ENCODE results near the gene BLOC1S6.
"Not testable (repeated sequence)": the region's sequence is repeated elsewhere in the genome, so short reads cannot be mapped to it uniquely, and the experiment has no call there.

BLOC1S6 gene

GRCh38 chr15:45647828-45648227, 60.6 kb downstream of the BLOC1S6 start:
- H3K4me1 ChIP-seq = peaks cover 0 to 74% (median 39%) of the 10 kb centered on the region in 4 donors
- H3K9me3 ChIP-seq = no peaks in the 10 kb centered on the region
- no peaks in the 10 kb centered on the region for H3K27me3 ChIP-seq
- no peak overlapping the region for H3K4me3 ChIP-seq
- H3K27ac ChIP-seq = no peak overlapping the region
- H3K36me3 ChIP-seq = no peaks in the 10 kb centered on the region
- intact Hi-C loops (cut with DNase I; ENCODE audit: low total_unique reads) = loop anchor here (10.0 kb wide), 1 partner anchor 483 kb away; no protein-coding TSS in a partner anchor
- DNase-seq = no peak
- TF ChIP-seq CTCF (IDR thresholded peaks at IDR 0.05) = no peak

- Histone ChIP-seq H3K9me3 (no peaks in the 10 kb centered on the region), H3K36me3 (no peaks in the 10 kb centered on the region), H3K4me3 (no peak overlapping the region), H3K4me1 (peaks cover 0 to 77% (median 36%) of the 10 kb centered on the region in 4 donors), H3K27ac (no peak overlapping the region), H3K27me3 (no peaks in the 10 kb centered on the region)
- intact Hi-C loops (cut with DNase I; ENCODE audit: low total_unique reads) = loop anchor here (10.0 kb wide), 1 partner anchor 484 kb away; no protein-coding TSS in a partner anchor
- TF ChIP-seq CTCF (IDR thresholded peaks at IDR 0.05) = no peak
- no peak for DNase-seq
Measured at GRCh38 chr15:45648521-45649200, 61.5 kb downstream of the BLOC1S6 start.

- H3K27ac ChIP-seq; H3K4me3 ChIP-seq; H3K36me3 ChIP-seq; H3K9me3 ChIP-seq; intact Hi-C loops (cut with DNase I; ENCODE audit: low total_unique reads); H3K27me3 ChIP-seq; DNase-seq: not testable (repeated sequence)
- peaks cover 0 to 70% (median 33%) of the 10 kb centered on the region in 4 donors for H3K4me1 ChIP-seq
Measured at GRCh38 chr15:45650007-45650406, 62.8 kb downstream of the BLOC1S6 start.

- Histone ChIP-seq H3K27me3 (no peaks in the 10 kb centered on the region), H3K36me3 (no peaks in the 10 kb centered on the region), H3K9me3 (no peaks in the 10 kb centered on the region), H3K4me3 (no peak overlapping the region), H3K4me1 (peaks cover 0 to 60% (median 23%) of the 10 kb centered on the region in 4 donors), H3K27ac (no peak overlapping the region)
- no peak for TF ChIP-seq CTCF (IDR thresholded peaks at IDR 0.05)
- intact Hi-C loops (cut with DNase I; ENCODE audit: low total_unique reads) = no loop called here
- no peak for DNase-seq
Measured at GRCh38 chr15:45650889-45651525, 63.8 kb downstream of the BLOC1S6 start.

- Histone ChIP-seq H3K36me3 (no peaks in the 10 kb centered on the region), H3K4me1 (peaks cover 0 to 51% (median 16%) of the 10 kb centered on the region in 4 donors), H3K27ac (no peak overlapping the region), H3K27me3 (no peaks in the 10 kb centered on the region), H3K9me3 (no peaks in the 10 kb centered on the region), H3K4me3 (no peak overlapping the region)
- intact Hi-C loops (cut with DNase I; ENCODE audit: low total_unique reads) = no loop called here
- TF ChIP-seq CTCF (IDR thresholded peaks at IDR 0.05) = no peak
- no peak for DNase-seq
Measured at GRCh38 chr15:45653702-45654424, 66.7 kb downstream of the BLOC1S6 start.

GRCh38 chr15:45654749-45655148, 67.6 kb downstream of the BLOC1S6 start:
- no peaks in the 10 kb centered on the region for H3K27me3 ChIP-seq
- no peaks in the 10 kb centered on the region for H3K36me3 ChIP-seq
- H3K27ac ChIP-seq = no peak overlapping the region
- no peak overlapping the region for H3K4me3 ChIP-seq
- no peaks in the 10 kb centered on the region for H3K9me3 ChIP-seq
- TF ChIP-seq CTCF (IDR thresholded peaks at IDR 0.05) = no peak
- DNase-seq = no peak
- H3K4me1 ChIP-seq = peaks cover 0 to 49% (median 14%) of the 10 kb centered on the region in 4 donors
- intact Hi-C loops (cut with DNase I; ENCODE audit: low total_unique reads) = no loop called here

All from tibial artery (tissue), 4 donors.